Suprapubic skin (tissue), 4 donors: Measurements from ENCODE around the gene VEGFC. TPM values are rescaled to one million over a fixed set of nuclear protein-coding genes. Genes with fewer than 3 reads are reported as not detected.

ENCODE experiments used
- DNase-seq, 2 donors: peaks; one replicate each; pipeline ENCODE4 v3.0.0-alpha.2; 2019; ENCODE audit warnings: low spot score in 2 of 2
- H3K27ac ChIP-seq: fragments of 200-600 bp; sonication (generic); one replicate; pipeline ENCODE4 v1.5.1; 2019
- H3K27me3 ChIP-seq: fragments of 200-600 bp; sonication (generic); one replicate; pipeline ENCODE4 v1.5.1; 2019
- H3K36me3 ChIP-seq: fragments of 200-600 bp; sonication (generic); one replicate; pipeline ENCODE4 v1.5.1; 2019
- H3K4me1 ChIP-seq: fragments of 200-600 bp; sonication (generic); one replicate; pipeline ENCODE4 v1.5.1; 2019
- H3K4me3 ChIP-seq: fragments of 200-600 bp; sonication (generic); one replicate; pipeline ENCODE4 v1.5.1; 2019; ENCODE audit warnings: mild to moderate bottlenecking
- H3K9me3 ChIP-seq: fragments of 200-600 bp; sonication (generic); one replicate; pipeline ENCODE4 v1.5.1; 2019
- EP300 ChIP-seq: sonication (generic); formaldehyde crosslinking; IDR thresholded peaks from one replicate; pipeline ENCODE4 v1.6.1; 2017; ENCODE audit warnings: antibody characterized with exemption
- POLR2A ChIP-seq, 2 donors: fragments of 450-650 bp; IDR thresholded peaks; one replicate each; pipeline ENCODE4 v1.6.1; 2017; ENCODE audit warnings: antibody characterized with exemption in 2 of 2, mild to moderate bottlenecking in 2 of 2, moderate library complexity in 2 of 2
- POLR2AphosphoS5 ChIP-seq, 3 donors: sonication (generic); formaldehyde crosslinking; IDR thresholded peaks; one replicate each; pipeline ENCODE4 v1.6.1; 2017; ENCODE audit warnings: antibody characterized with exemption in 3 of 3
- WGBS: methylation state at CpG from one replicate; pipeline ENCODE4 v1.1.5; 2018; 5-methylcytosine and 5-hydroxymethylcytosine counted together
- total RNA-seq, 4 donors: library from RNA; depleted of rRNA; stranded (reverse); fragments of >200 nt; gene quantifications; one replicate each; pipeline ENCODE4 v1.1.0, GENCODE V29; 2016
- TF ChIP-seq, protein P1 (sequence below), 2 donors: fragments of 200-600 bp in 1 of 2; fragments of 450-650 bp in 1 of 2; sonication (generic) in 1 of 2; IDR thresholded peaks; one replicate each; pipeline ENCODE4 v1.5.1; 2016 to 2019; ENCODE audit warnings: antibody characterized with exemption in 2 of 2, mild to moderate bottlenecking in 1 of 2, moderate library complexity in 1 of 2

VEGFC gene
- total RNA-seq, 4 donors from 2014 or later, result 2.3 to 8.1 (median 4.1) TPM

DNA sequence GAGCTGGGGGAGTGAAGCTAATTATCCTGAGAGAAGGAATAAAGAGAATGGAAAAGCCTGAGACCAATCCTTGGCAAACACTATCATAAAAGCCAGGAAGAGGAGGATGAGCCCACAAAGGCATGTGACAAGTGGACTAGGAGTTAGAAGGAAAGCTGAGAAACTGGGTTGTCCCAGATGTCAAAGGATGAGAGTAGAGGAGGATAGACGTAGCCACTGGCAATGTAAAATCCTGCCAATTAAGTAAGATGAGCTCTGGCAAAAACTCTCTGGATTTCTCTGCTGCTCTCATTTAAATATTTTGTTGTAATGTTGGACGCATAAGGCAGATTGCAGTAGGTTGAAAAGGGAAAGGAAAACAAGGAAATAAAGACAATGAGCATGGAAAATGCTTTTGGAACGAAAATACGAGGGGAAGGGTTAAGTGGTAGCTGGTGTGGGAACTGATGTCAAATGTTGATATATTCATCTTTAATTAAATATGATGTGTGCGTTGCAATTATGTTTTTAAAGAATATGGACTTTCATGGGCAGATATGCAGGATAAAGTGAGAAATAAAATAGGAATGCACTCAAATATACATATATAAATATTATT lies 14.2 kb upstream of the VEGFC start:
- Histone ChIP-seq H3K36me3 (no peaks in the 10 kb centered on the region), H3K4me3 (no peak overlapping the region), H3K9me3 (peaks cover 7% of the 10 kb centered on the region), H3K27me3 (no peaks in the 10 kb centered on the region), H3K27ac (no peak overlapping the region), H3K4me1 (no peaks in the 10 kb centered on the region)
- no peak for DNase-seq
- TF ChIP-seq, protein P1, sequence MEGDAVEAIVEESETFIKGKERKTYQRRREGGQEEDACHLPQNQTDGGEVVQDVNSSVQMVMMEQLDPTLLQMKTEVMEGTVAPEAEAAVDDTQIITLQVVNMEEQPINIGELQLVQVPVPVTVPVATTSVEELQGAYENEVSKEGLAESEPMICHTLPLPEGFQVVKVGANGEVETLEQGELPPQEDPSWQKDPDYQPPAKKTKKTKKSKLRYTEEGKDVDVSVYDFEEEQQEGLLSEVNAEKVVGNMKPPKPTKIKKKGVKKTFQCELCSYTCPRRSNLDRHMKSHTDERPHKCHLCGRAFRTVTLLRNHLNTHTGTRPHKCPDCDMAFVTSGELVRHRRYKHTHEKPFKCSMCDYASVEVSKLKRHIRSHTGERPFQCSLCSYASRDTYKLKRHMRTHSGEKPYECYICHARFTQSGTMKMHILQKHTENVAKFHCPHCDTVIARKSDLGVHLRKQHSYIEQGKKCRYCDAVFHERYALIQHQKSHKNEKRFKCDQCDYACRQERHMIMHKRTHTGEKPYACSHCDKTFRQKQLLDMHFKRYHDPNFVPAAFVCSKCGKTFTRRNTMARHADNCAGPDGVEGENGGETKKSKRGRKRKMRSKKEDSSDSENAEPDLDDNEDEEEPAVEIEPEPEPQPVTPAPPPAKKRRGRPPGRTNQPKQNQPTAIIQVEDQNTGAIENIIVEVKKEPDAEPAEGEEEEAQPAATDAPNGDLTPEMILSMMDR (IDR thresholded peaks at IDR 0.05), result no peak
- TF ChIP-seq POLR2AphosphoS5 (IDR thresholded peaks at IDR 0.05), result no peak
- no peak for TF ChIP-seq POLR2A (IDR thresholded peaks at IDR 0.05)
- TF ChIP-seq EP300, result no peak
- WGBS, result 82% methylated on average over 5 of the region's 5 CpGs

DNA sequence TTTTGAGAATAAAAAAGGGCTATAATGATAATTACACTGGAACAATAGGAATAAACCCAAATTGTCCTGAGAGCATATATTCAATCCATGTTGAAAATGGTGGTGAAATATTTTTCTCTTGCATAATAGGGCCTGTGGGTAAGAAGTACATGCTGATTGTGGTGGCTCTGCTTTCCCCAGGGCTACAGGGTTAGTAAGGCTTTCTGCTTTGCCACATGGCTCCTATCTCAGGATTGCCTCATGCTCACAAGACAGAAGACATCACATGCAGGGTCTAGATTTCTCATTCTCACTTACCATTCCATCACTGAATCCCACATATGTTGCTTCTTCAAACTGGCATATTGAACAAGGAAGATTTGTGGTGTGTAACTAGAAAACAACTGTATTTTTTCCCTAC lies 12.4 kb upstream of the VEGFC start:
- Histone ChIP-seq H3K4me3 (no peak overlapping the region), H3K27me3 (no peaks in the 10 kb centered on the region)
- TF ChIP-seq, protein P1 (IDR thresholded peaks at IDR 0.05), result no peak
- TF ChIP-seq POLR2A (IDR thresholded peaks at IDR 0.05) (no peak), EP300 (no peak), POLR2AphosphoS5 (IDR thresholded peaks at IDR 0.05) (no peak)

DNA sequence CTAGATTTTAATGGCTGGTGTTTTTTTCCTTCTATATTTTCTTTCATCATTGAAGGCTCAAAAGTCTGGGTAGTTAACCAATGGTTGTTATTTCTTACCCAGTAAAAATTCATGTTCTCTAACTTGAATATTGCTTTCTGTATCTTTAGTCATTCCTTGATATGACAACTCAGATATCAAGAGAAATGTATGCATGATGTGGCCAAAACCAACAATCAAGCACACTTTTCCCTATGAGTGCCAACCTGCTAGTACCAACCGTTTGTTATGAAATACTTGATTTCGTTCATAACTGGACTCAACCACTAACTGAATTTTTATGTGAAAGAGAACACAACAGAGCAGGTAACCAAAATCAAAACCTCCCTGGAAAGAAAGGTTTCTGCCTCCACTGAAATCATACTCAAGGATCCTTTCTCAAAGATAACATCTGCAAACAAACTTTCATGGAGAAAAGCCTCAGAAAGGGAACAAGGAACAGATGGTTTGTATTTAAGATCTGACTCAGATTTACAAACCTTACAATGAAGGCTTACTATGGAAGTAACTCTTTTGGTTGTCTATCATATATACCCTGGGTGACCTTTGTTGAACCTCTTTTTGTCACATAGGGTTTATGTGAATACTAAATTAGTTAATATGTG lies 8.3 kb upstream of the VEGFC start:
- no peak for TF ChIP-seq POLR2AphosphoS5 (IDR thresholded peaks at IDR 0.05)
- TF ChIP-seq POLR2A (IDR thresholded peaks at IDR 0.05), result no peak
- no peak for TF ChIP-seq EP300
- TF ChIP-seq, protein P1 (IDR thresholded peaks at IDR 0.05), result no peak
- H3K4me1 ChIP-seq, result no peaks in the 10 kb centered on the region
- H3K9me3 ChIP-seq, result no peaks in the 10 kb centered on the region
- H3K4me3 ChIP-seq, result no peak overlapping the region
- 0% methylated on average over 2 of the region's 2 CpGs for WGBS
- H3K36me3 ChIP-seq, result no peaks in the 10 kb centered on the region
- DNase-seq, result no peak
- H3K27ac ChIP-seq, result no peak overlapping the region
- H3K27me3 ChIP-seq, result no peaks in the 10 kb centered on the region

More for the DNA sequence above, 12.4 kb upstream of the VEGFC start:
- DNase-seq, result no peak
- Histone ChIP-seq H3K9me3 (peaks cover 7% of the 10 kb centered on the region), H3K36me3 (no peaks in the 10 kb centered on the region), H3K4me1 (no peaks in the 10 kb centered on the region), H3K27ac (no peak overlapping the region)

- Histone ChIP-seq H3K4me3 (no peak overlapping the region), H3K9me3 (no peaks in the 10 kb centered on the region), H3K27ac (no peak overlapping the region), H3K4me1 (no peaks in the 10 kb centered on the region), H3K27me3 (no peaks in the 10 kb centered on the region), H3K36me3 (no peaks in the 10 kb centered on the region)
- 78% methylated on average over 2 of the region's 2 CpGs for WGBS
- TF ChIP-seq POLR2A (IDR thresholded peaks at IDR 0.05) (no peak), EP300 (no peak), POLR2AphosphoS5 (IDR thresholded peaks at IDR 0.05) (no peak)
- TF ChIP-seq, protein P1 (IDR thresholded peaks at IDR 0.05), result no peak
- no peak for DNase-seq
Observed at GRCh38 chr4:176799653-176800052, 6.9 kb upstream of the VEGFC start.

DNA sequence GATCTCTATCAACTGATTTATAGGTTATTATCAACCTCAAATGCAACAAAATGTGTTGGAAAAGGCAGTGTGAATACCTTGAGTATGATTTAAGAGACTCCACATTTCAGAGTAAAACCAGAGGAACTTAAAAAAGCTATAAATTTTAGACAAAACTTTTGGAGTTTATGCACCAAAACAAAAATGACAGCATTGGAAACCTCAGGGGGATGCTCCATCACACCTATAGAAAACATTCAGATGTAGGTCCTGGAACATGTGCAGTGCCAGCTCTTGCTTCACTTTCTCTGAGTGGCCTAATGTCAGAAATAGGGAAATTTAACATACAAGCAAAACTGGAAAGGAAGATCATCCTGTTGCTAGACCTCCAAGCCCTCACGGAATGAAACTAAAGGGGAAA lies 5.8 kb upstream of the VEGFC start:
- 72% methylated on average over 1 of the region's 1 CpG for WGBS

More for the DNA sequence above, 5.8 kb upstream of the VEGFC start:
- no peak overlapping the region for H3K4me3 ChIP-seq
- H3K36me3 ChIP-seq, result no peaks in the 10 kb centered on the region
- no peak overlapping the region for H3K27ac ChIP-seq
- no peak for DNase-seq
- no peaks in the 10 kb centered on the region for H3K9me3 ChIP-seq
- no peaks in the 10 kb centered on the region for H3K27me3 ChIP-seq
- peaks cover 7% of the 10 kb centered on the region for H3K4me1 ChIP-seq
- TF ChIP-seq EP300 (no peak), POLR2AphosphoS5 (IDR thresholded peaks at IDR 0.05) (no peak), POLR2A (IDR thresholded peaks at IDR 0.05) (no peak)
- TF ChIP-seq, protein P1 (IDR thresholded peaks at IDR 0.05), result no peak
